ENCODE measurements around the gene OSBPL5.

Gene OSBPL5

GRCh38 chr11:3058753-3059664, 106.1 kb downstream of the OSBPL5 start:
- in situ Hi-C loops (cut with MboI; ENCODE audit: low sequenced_read_pairs) = no loop called here

- in situ Hi-C loops (cut with MboI; ENCODE audit: low sequenced_read_pairs) = no loop called here
These were observed 107.8 kb downstream of the OSBPL5 start, which contains the start of gene CARS1 for GRCh38 chr11:3057069-3057963. Gene CARS1 (minus strand): TSS chr11:3057423. CDS start chr11:3057367, 56 bp downstream.

GRCh38 chr11:3056296-3057068, 108.6 kb downstream of the OSBPL5 start:
- in situ Hi-C loops (cut with MboI; ENCODE audit: low sequenced_read_pairs) = no loop called here

- in situ Hi-C loops (cut with MboI; ENCODE audit: low sequenced_read_pairs) = no loop called here
These were observed 109.2 kb downstream of the OSBPL5 start for GRCh38 chr11:3055891-3056290.

- in situ Hi-C loops (cut with MboI; ENCODE audit: low sequenced_read_pairs) = no loop called here
These were observed 112.5 kb downstream of the OSBPL5 start for GRCh38 chr11:3052567-3052966.

GRCh38 chr11:3052109-3052479, 113.0 kb downstream of the OSBPL5 start:
- in situ Hi-C loops (cut with MboI; ENCODE audit: low sequenced_read_pairs) = no loop called here

- in situ Hi-C loops (cut with MboI; ENCODE audit: low sequenced_read_pairs) = no loop called here
These were observed 113.7 kb downstream of the OSBPL5 start for GRCh38 chr11:3051196-3052108.

GRCh38 chr11:3050386-3051195, 114.5 kb downstream of the OSBPL5 start:
- in situ Hi-C loops (cut with MboI; ENCODE audit: low sequenced_read_pairs) = no loop called here

- in situ Hi-C loops (cut with MboI; ENCODE audit: low sequenced_read_pairs) = no loop called here
These were observed 115.5 kb downstream of the OSBPL5 start for GRCh38 chr11:3049430-3050243.

GRCh38 chr11:3047637-3048036, 117.5 kb downstream of the OSBPL5 start:
- in situ Hi-C loops (cut with MboI; ENCODE audit: low sequenced_read_pairs) = no loop called here

- in situ Hi-C loops (cut with MboI; ENCODE audit: low sequenced_read_pairs) = no loop called here
These were observed 118.5 kb downstream of the OSBPL5 start for GRCh38 chr11:3046641-3047040.

- in situ Hi-C loops (cut with MboI; ENCODE audit: low sequenced_read_pairs) = no loop called here
These were observed 118.9 kb downstream of the OSBPL5 start for GRCh38 chr11:3046190-3046589.

GRCh38 chr11:3044915-3045314, 120.2 kb downstream of the OSBPL5 start:
- in situ Hi-C loops (cut with MboI; ENCODE audit: low sequenced_read_pairs) = no loop called here

- in situ Hi-C loops (cut with MboI; ENCODE audit: low sequenced_read_pairs) = no loop called here
These were observed 121.1 kb downstream of the OSBPL5 start for GRCh38 chr11:3044004-3044403.

GRCh38 chr11:3043315-3043871, 121.7 kb downstream of the OSBPL5 start:
- in situ Hi-C loops (cut with MboI; ENCODE audit: low sequenced_read_pairs) = no loop called here

- in situ Hi-C loops (cut with MboI; ENCODE audit: low sequenced_read_pairs) = no loop called here
These were observed 122.4 kb downstream of the OSBPL5 start for GRCh38 chr11:3042496-3043314.
